ENCODE results near the gene TSEN2.

The TSEN2 gene

GRCh38 chr3:12561397-12561796 is 77.1 kb downstream of the TSEN2 start:
- no peak for TF ChIP-seq CTCF (IDR thresholded peaks at IDR 0.05; ENCODE audit: extremely low read depth, insufficient read depth, missing control alignments)
- in situ Hi-C loops (cut with MboI; ENCODE audit: low pct_unique_long_range_greater_than_20kb, low sequenced_read_pairs, unreplicated experiment) = no loop called here
- no peak for DNase-seq (ENCODE audit: low spot score)

GRCh38 chr3:12562451-12562850 is 78.2 kb downstream of the TSEN2 start:
- no peak for DNase-seq (ENCODE audit: low spot score)
- no peak for TF ChIP-seq CTCF (IDR thresholded peaks at IDR 0.05; ENCODE audit: extremely low read depth, insufficient read depth, missing control alignments)
- in situ Hi-C loops (cut with MboI; ENCODE audit: low pct_unique_long_range_greater_than_20kb, low sequenced_read_pairs, unreplicated experiment) = no loop called here

- TF ChIP-seq CTCF (IDR thresholded peaks at IDR 0.05; ENCODE audit: extremely low read depth, insufficient read depth, missing control alignments) = no peak
- no peak for DNase-seq (ENCODE audit: low spot score)
- in situ Hi-C loops (cut with MboI; ENCODE audit: low pct_unique_long_range_greater_than_20kb, low sequenced_read_pairs, unreplicated experiment) = no loop called here
Measured at GRCh38 chr3:12566976-12567375, 82.7 kb downstream of the TSEN2 start.

- in situ Hi-C loops (cut with MboI; ENCODE audit: low pct_unique_long_range_greater_than_20kb, low sequenced_read_pairs, unreplicated experiment) = no loop called here
- no peak for DNase-seq (ENCODE audit: low spot score)
- TF ChIP-seq CTCF (IDR thresholded peaks at IDR 0.05; ENCODE audit: extremely low read depth, insufficient read depth, missing control alignments) = no peak
Measured at GRCh38 chr3:12568747-12569146, 84.5 kb downstream of the TSEN2 start.

GRCh38 chr3:12569836-12570235 is 85.6 kb downstream of the TSEN2 start:
- in situ Hi-C loops (cut with MboI; ENCODE audit: low pct_unique_long_range_greater_than_20kb, low sequenced_read_pairs, unreplicated experiment) = no loop called here
- no peak for DNase-seq (ENCODE audit: low spot score)
- no peak for TF ChIP-seq CTCF (IDR thresholded peaks at IDR 0.05; ENCODE audit: extremely low read depth, insufficient read depth, missing control alignments)

GRCh38 chr3:12571986-12572385 is 87.7 kb downstream of the TSEN2 start:
- no peak for TF ChIP-seq CTCF (IDR thresholded peaks at IDR 0.05; ENCODE audit: extremely low read depth, insufficient read depth, missing control alignments)
- DNase-seq (ENCODE audit: low spot score) = no peak
- in situ Hi-C loops (cut with MboI; ENCODE audit: low pct_unique_long_range_greater_than_20kb, low sequenced_read_pairs, unreplicated experiment) = no loop called here

- no peak for DNase-seq (ENCODE audit: low spot score)
- TF ChIP-seq CTCF (IDR thresholded peaks at IDR 0.05; ENCODE audit: extremely low read depth, insufficient read depth, missing control alignments) = no peak
- in situ Hi-C loops (cut with MboI; ENCODE audit: low pct_unique_long_range_greater_than_20kb, low sequenced_read_pairs, unreplicated experiment) = no loop called here
Measured at GRCh38 chr3:12574131-12574530, 89.9 kb downstream of the TSEN2 start.
